Astrocyte (in vitro differentiated cells and primary cell): Measurements from ENCODE around the gene MYB. TPM values are rescaled to one million over a fixed set of nuclear protein-coding genes. Genes with fewer than 3 reads are reported as not detected.

Experiments
- DNase-seq: peaks from one replicate; pipeline ENCODE4 v3.0.0-alpha.2; 2010; ENCODE audit warnings: low read depth
- FAIRE-seq: peaks from 2 replicates; lab custom pipeline; 2011; peaks lifted over from hg19 to GRCh38; lab: Jason Lieb, UNC
- H2AFZ ChIP-seq: 2 replicates; pipeline ENCODE4 v1.6.0; 2012; ENCODE audit warnings: low read depth, low read length, inconsistent platforms
- H3K27ac ChIP-seq: 2 replicates; pipeline ENCODE4 v1.5.1; 2011; ENCODE audit warnings: low read depth, low read length, inconsistent platforms
- H3K27me3 ChIP-seq: 2 replicates; pipeline ENCODE4 v1.6.0; 2011; ENCODE audit warnings: low read length, inconsistent platforms; ENCODE audit not compliant: insufficient read depth
- H3K36me3 ChIP-seq: 2 replicates; pipeline ENCODE4 v1.5.1; 2011; ENCODE audit warnings: low read length, inconsistent platforms; ENCODE audit not compliant: insufficient read depth
- H3K4me1 ChIP-seq: 2 replicates; pipeline ENCODE4 v1.5.1; 2011; ENCODE audit warnings: low read length, inconsistent platforms; ENCODE audit not compliant: insufficient read depth
- H3K4me2 ChIP-seq: 2 replicates; pipeline ENCODE4 v1.6.0; 2012; ENCODE audit warnings: low read length, inconsistent platforms
- H3K4me3 ChIP-seq: 2 replicates; pipeline ENCODE4 v1.5.1; 2011; ENCODE audit warnings: low read depth, mild to moderate bottlenecking, low read length, inconsistent platforms; ENCODE audit not compliant: insufficient read depth
- H3K79me2 ChIP-seq: 2 replicates; pipeline ENCODE4 v1.6.0; 2012; ENCODE audit warnings: mild to moderate bottlenecking, low read length, inconsistent platforms; ENCODE audit not compliant: insufficient read depth
- H3K9ac ChIP-seq: 2 replicates; pipeline ENCODE4 v1.6.0; 2012; ENCODE audit warnings: mild to moderate bottlenecking, low read length, inconsistent platforms
- H3K9me3 ChIP-seq: 2 replicates; pipeline ENCODE4 v1.5.1; 2012; ENCODE audit warnings: low read depth, mild to moderate bottlenecking, low read length, inconsistent platforms; ENCODE audit not compliant: insufficient read depth
- H4K20me1 ChIP-seq: 2 replicates; pipeline ENCODE4 v1.6.0; 2012; ENCODE audit warnings: low read length, inconsistent platforms; ENCODE audit not compliant: insufficient read depth
- H3K27ac Mint-ChIP-seq: one replicate; pipeline ENCODE4 v1.8.0; 2021; ENCODE audit warnings: mild to moderate bottlenecking, mixed read lengths; ENCODE audit not compliant: unreplicated experiment
- H3K27me3 Mint-ChIP-seq: one replicate; pipeline ENCODE4 v1.8.0; 2021; ENCODE audit warnings: low read depth, mixed read lengths; ENCODE audit not compliant: unreplicated experiment
- H3K36me3 Mint-ChIP-seq: one replicate; pipeline ENCODE4 v1.8.0; 2021; ENCODE audit warnings: low read depth, mixed read lengths; ENCODE audit not compliant: unreplicated experiment
- H3K4me1 Mint-ChIP-seq: one replicate; pipeline ENCODE4 v1.8.0; 2021; ENCODE audit warnings: low read depth, mixed read lengths; ENCODE audit not compliant: unreplicated experiment
- H3K4me3 Mint-ChIP-seq: one replicate; pipeline ENCODE4 v1.8.0; 2021; ENCODE audit warnings: mild to moderate bottlenecking, moderate library complexity, mixed read lengths; ENCODE audit not compliant: unreplicated experiment
- H3K9me3 Mint-ChIP-seq: one replicate; pipeline ENCODE4 v1.8.0; 2021; ENCODE audit warnings: mild to moderate bottlenecking, mixed read lengths; ENCODE audit not compliant: unreplicated experiment
- EZH2 ChIP-seq: IDR thresholded peaks from 2 replicates; pipeline ENCODE4 v1.6.1; 2012; ENCODE audit warnings: mild to moderate bottlenecking, low read length, inconsistent platforms; ENCODE audit not compliant: insufficient read depth
- total RNA-seq: library from RNA; stranded (reverse); gene quantifications from 2 replicates; pipeline ENCODE4 v1.2.1, GENCODE V29; 2021
- TF ChIP-seq, protein P1 (sequence below): IDR thresholded peaks from 2 replicates; pipeline ENCODE4 v1.5.1; 2011; ENCODE audit warnings: low read depth, mild to moderate bottlenecking, inconsistent platforms, low read length, moderate library complexity; ENCODE audit not compliant: insufficient read depth

Gene MYB
- total RNA-seq, 1 donor from 2014 or later = not detected

DNA sequence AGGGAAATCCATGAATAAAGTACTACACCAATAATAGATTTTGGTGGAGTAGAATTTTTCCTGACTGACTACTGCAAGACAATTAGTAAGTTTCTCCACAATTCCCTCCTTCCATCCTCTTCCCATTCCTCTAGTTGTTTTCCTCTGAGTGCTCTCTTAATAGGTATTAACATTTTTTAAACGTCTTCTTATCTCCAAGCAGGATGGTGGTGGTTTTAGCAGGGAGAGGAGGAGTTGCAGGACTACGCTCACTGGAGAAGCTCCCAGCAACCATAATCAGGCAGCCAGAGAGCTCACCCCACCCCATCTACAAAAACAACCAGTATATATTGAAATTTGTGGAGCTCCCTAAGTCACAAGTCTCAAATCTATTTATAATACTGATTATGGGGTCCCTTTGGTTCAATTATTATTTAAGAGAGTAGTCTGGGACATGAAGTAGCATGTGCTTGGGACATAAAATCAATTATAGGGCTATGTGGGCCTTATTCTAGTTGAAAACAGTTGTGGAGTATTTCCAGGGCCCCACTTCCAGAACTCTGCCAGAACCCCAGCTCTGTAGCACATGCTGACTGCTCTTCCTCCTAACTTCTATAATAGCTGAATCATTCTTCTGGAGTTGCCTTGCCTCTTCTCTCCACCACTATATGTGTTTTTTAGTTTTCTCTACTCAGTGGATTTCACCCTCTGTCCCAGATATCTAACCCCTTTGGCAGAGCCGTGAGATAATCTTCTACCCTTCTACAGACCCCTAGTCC is 49.8 kb downstream of the MYB start:
- Mint-ChIP-seq H3K27me3 (no peaks in the 10 kb centered on the region), H3K36me3 (no peaks in the 10 kb centered on the region), H3K4me1 (peaks cover 5% of the 10 kb centered on the region), H3K9me3 (no peaks in the 10 kb centered on the region), H3K4me3 (no peak overlapping the region), H3K27ac (peak overlapping the region; percentile 51)
- Histone ChIP-seq H3K27me3 (no peaks in the 10 kb centered on the region), H3K9ac (no peak overlapping the region), H3K4me3 (no peak overlapping the region), H3K4me1 (no peaks in the 10 kb centered on the region), H3K27ac (no peak overlapping the region), H3K79me2 (no peaks in the 10 kb centered on the region), H3K36me3 (no peaks in the 10 kb centered on the region), H3K4me2 (no peak overlapping the region), H4K20me1 (no peaks in the 10 kb centered on the region), H2AFZ (no peak overlapping the region), H3K9me3 (no peaks in the 10 kb centered on the region)
- DNase-seq = peak; percentile 20
- no peak for FAIRE-seq
- no peak for TF ChIP-seq EZH2
- TF ChIP-seq, protein P1, sequence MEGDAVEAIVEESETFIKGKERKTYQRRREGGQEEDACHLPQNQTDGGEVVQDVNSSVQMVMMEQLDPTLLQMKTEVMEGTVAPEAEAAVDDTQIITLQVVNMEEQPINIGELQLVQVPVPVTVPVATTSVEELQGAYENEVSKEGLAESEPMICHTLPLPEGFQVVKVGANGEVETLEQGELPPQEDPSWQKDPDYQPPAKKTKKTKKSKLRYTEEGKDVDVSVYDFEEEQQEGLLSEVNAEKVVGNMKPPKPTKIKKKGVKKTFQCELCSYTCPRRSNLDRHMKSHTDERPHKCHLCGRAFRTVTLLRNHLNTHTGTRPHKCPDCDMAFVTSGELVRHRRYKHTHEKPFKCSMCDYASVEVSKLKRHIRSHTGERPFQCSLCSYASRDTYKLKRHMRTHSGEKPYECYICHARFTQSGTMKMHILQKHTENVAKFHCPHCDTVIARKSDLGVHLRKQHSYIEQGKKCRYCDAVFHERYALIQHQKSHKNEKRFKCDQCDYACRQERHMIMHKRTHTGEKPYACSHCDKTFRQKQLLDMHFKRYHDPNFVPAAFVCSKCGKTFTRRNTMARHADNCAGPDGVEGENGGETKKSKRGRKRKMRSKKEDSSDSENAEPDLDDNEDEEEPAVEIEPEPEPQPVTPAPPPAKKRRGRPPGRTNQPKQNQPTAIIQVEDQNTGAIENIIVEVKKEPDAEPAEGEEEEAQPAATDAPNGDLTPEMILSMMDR = no peak

DNA sequence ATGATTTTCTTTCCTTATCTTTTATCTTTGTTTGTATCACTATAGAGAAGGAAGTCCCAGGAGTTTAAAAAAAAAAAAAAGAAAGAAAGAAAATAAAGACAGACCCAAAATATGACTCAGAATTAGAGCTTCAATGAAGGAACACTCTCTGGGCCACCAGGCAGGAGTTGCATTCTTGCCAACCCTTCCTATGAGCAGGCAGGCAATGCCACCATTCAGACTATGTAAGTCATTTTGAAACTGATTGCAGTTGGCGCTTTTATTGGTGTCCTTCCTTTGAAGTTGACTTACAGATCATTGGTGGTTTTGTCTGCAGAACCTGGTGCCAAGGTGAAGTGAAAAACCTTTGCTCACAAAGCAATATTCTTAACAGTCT is 50.3 kb downstream of the MYB start:
- H3K27ac Mint-ChIP-seq = peak overlapping the region; percentile 51
- no peaks in the 10 kb centered on the region for H3K36me3 ChIP-seq
- no peaks in the 10 kb centered on the region for H3K27me3 ChIP-seq
- FAIRE-seq = no peak
- H3K79me2 ChIP-seq = no peaks in the 10 kb centered on the region
- peaks cover 5% of the 10 kb centered on the region for H3K4me1 Mint-ChIP-seq
- no peak for TF ChIP-seq EZH2
- TF ChIP-seq, protein P1 = no peak
- H2AFZ ChIP-seq = no peak overlapping the region
- H3K9me3 ChIP-seq = no peaks in the 10 kb centered on the region
- no peak overlapping the region for H3K9ac ChIP-seq
- H3K27me3 Mint-ChIP-seq = peaks cover 2% of the 10 kb centered on the region
- DNase-seq = no peak
- no peaks in the 10 kb centered on the region for H3K4me1 ChIP-seq
- H3K36me3 Mint-ChIP-seq = no peaks in the 10 kb centered on the region
- H3K4me2 ChIP-seq = no peak overlapping the region
- no peak overlapping the region for H3K27ac ChIP-seq
- no peak overlapping the region for H3K4me3 ChIP-seq
- H3K9me3 Mint-ChIP-seq = no peaks in the 10 kb centered on the region
- H4K20me1 ChIP-seq = no peaks in the 10 kb centered on the region
- no peak overlapping the region for H3K4me3 Mint-ChIP-seq
